ENCODE measurements around the gene RHOC.
"Not testable (repeated sequence)": the region's sequence is repeated elsewhere in the genome, so short reads cannot be mapped to it uniquely, and the experiment has no call there.

Gene RHOC

DNA sequence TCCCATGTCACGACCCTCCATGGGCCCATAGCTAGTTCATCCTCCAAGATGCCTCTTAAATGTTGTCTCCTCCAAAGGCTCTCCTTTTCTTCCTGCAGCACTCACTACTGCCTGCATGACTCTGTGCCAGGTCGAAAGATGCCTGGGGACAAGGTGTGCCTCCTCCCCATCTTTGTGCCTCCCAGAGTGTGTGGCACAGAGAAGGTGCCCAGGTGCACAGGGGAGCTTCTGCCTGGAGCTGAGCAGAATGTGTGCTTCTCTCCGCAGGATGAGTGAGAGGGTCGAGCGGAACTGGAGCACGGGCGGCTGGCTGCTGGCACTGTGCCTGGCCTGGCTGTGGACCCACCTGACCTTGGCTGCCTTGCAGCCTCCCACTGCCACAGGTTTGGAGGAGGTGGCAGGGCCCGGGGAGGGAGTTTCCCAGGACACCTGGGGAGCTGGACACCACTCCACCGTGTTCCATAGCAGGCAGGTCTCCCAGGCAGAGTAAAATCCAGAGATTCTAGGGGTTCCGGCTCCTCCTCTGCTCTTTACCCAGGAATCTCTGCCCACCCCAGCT is 15.1 kb upstream of the RHOC start:
- H3K4me3 ChIP-seq (ENCODE audit: low read depth, low read length): no peak overlapping the region
- no peaks in the 10 kb centered on the region for H3K36me3 ChIP-seq (ENCODE audit: control insufficient read depth, insufficient read depth, low read length)
- H3K27ac ChIP-seq: no peak overlapping the region
- H3K4me1 ChIP-seq: no peaks in the 10 kb centered on the region
- H2AFZ ChIP-seq: no peak overlapping the region
- H3K79me2 ChIP-seq: no peaks in the 10 kb centered on the region
- H3K4me2 ChIP-seq (ENCODE audit: low read length): no peak overlapping the region
- TF ChIP-seq, protein P1, sequence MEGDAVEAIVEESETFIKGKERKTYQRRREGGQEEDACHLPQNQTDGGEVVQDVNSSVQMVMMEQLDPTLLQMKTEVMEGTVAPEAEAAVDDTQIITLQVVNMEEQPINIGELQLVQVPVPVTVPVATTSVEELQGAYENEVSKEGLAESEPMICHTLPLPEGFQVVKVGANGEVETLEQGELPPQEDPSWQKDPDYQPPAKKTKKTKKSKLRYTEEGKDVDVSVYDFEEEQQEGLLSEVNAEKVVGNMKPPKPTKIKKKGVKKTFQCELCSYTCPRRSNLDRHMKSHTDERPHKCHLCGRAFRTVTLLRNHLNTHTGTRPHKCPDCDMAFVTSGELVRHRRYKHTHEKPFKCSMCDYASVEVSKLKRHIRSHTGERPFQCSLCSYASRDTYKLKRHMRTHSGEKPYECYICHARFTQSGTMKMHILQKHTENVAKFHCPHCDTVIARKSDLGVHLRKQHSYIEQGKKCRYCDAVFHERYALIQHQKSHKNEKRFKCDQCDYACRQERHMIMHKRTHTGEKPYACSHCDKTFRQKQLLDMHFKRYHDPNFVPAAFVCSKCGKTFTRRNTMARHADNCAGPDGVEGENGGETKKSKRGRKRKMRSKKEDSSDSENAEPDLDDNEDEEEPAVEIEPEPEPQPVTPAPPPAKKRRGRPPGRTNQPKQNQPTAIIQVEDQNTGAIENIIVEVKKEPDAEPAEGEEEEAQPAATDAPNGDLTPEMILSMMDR (IDR thresholded peaks at IDR 0.05): no peak
- H3K9ac ChIP-seq: no peak overlapping the region
- no peaks in the 10 kb centered on the region for H3K27me3 ChIP-seq (ENCODE audit: control insufficient read depth, insufficient read depth, low read length)
- no peaks in the 10 kb centered on the region for H3K9me3 ChIP-seq (ENCODE audit: control insufficient read depth, low read length)

DNA sequence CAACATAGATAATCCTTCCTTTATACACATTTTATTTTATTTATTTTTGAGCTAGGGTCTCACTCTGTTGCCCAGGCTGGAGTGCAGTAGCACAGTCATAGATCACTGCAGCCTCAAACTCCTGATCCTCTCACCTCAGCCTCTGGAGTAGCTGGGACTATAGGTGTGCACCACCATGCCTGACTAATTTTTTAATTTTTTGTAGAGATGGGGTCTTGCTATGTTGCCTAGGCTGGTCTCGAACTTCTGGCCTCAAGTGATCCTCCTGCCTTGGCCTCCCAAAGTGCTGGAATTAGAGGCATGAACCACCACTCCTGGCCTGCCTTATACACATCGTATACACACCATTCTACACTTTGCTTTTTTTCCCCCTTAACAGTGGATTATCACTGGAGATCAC is 14.4 kb upstream of the RHOC start:
- not testable (repeated sequence) for H3K79me2 ChIP-seq; H3K27ac ChIP-seq; H2AFZ ChIP-seq; H3K9ac ChIP-seq; H3K4me3 ChIP-seq (ENCODE audit: low read depth, low read length); H3K9me3 ChIP-seq (ENCODE audit: control insufficient read depth, low read length); H3K27me3 ChIP-seq (ENCODE audit: control insufficient read depth, insufficient read depth, low read length); H3K4me1 ChIP-seq; H3K4me2 ChIP-seq (ENCODE audit: low read length); H3K36me3 ChIP-seq (ENCODE audit: control insufficient read depth, insufficient read depth, low read length)

DNA sequence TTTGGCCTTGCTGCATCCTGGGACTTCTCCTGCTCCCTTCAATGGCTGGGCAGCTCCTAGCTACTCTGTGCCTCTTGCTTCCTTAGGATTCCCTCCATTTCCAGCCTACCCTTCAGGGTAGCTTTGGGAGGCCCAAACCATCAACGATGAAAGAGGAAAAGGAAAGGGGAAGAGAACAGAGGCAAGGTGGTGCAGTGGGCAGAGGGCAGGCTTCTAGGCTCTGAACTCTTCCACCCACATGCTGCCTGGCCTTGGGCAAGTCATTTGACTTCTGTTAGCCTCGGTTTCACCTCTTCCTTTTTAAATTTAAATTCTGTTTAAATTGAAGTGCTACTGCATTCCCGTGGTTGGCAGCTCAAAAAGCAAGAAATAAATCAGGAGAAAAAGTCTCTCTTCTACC is 13.9 kb upstream of the RHOC start:
- Histone ChIP-seq H3K27ac (no peak overlapping the region), H3K27me3 (ENCODE audit: control insufficient read depth, insufficient read depth, low read length) (no peaks in the 10 kb centered on the region), H3K9me3 (ENCODE audit: control insufficient read depth, low read length) (no peaks in the 10 kb centered on the region), H3K36me3 (ENCODE audit: control insufficient read depth, insufficient read depth, low read length) (no peaks in the 10 kb centered on the region), H3K4me3 (ENCODE audit: low read depth, low read length) (no peak overlapping the region), H3K9ac (no peak overlapping the region), H3K79me2 (no peaks in the 10 kb centered on the region), H3K4me2 (ENCODE audit: low read length) (no peak overlapping the region), H3K4me1 (no peaks in the 10 kb centered on the region), H2AFZ (no peak overlapping the region)
- TF ChIP-seq, protein P1 (IDR thresholded peaks at IDR 0.05): no peak

DNA sequence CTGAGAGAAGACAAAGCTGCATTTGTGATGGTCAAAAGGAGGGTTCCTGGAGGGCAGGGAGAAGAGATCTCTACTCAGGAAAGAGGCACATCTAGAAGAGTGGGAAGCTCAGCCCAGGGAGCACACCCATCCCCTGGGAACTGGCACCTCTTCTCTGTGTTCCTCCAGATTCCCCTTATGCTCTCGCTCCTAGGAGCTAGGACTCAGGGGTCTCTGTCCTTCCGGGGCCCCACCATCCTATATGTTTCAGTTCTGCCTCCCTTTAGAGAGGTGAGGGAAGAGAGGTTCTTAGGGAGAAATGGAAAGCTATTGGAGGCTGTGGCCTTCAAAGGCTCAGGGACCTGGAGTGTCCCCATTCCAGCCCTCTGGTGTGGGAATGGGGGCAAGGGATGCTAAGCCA is 12.8 kb upstream of the RHOC start:
- H3K79me2 ChIP-seq: no peaks in the 10 kb centered on the region
- TF ChIP-seq, protein P1 (IDR thresholded peaks at IDR 0.05): no peak
- H3K36me3 ChIP-seq (ENCODE audit: control insufficient read depth, insufficient read depth, low read length): no peaks in the 10 kb centered on the region
- no peak overlapping the region for H3K4me2 ChIP-seq (ENCODE audit: low read length)
- H3K4me1 ChIP-seq: no peaks in the 10 kb centered on the region
- no peaks in the 10 kb centered on the region for H3K27me3 ChIP-seq (ENCODE audit: control insufficient read depth, insufficient read depth, low read length)
- no peak overlapping the region for H3K4me3 ChIP-seq (ENCODE audit: low read depth, low read length)
- H3K9ac ChIP-seq: no peak overlapping the region
- no peak overlapping the region for H3K27ac ChIP-seq
- no peak overlapping the region for H2AFZ ChIP-seq
- no peaks in the 10 kb centered on the region for H3K9me3 ChIP-seq (ENCODE audit: control insufficient read depth, low read length)

DNA sequence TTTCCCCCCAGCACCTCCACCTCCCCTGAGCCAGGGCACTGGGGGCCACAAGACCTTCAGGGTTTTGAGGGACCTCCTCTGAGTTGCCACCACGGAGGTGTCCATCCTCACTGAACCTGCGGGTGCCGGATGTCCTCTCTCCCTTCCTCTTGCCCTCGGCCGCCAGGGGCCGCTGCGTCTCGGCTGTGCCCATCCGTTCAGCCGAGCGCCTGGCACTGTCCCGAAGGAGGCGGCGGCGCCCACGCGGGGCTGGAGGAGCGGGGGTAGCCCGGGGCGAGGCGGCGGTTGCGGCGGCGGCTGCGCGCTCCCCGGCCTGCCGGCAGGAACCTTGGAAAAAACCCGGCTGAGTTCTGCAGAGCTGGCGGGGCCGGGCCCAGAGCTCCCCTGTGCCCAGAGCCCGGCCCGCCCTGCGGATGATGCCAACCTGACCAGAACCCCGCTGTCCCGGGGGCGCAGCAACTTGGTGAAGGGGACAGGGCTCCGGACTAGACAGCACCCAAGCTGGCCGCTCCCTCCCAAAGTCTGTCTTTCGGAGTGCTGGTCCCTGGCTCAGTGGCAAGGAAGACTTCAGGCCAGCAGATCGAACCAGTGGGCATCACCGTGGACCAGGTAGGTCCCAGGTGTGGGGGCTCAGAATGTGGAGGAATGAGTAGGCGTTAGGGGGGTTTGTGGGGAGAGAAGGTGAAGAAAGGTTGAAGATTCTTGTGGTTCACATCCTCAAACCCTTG is 11.9 kb upstream of the RHOC start:
- peaks cover 2% of the 10 kb centered on the region for H3K4me1 ChIP-seq
- H3K79me2 ChIP-seq: no peaks in the 10 kb centered on the region
- H3K27ac ChIP-seq: no peak overlapping the region
- peak overlapping the region; percentile 24 for H3K4me2 ChIP-seq (ENCODE audit: low read length)
- H2AFZ ChIP-seq: peak overlapping the region; percentile 58
- H3K9ac ChIP-seq: no peak overlapping the region
- H3K9me3 ChIP-seq (ENCODE audit: control insufficient read depth, low read length): no peaks in the 10 kb centered on the region
- H3K36me3 ChIP-seq (ENCODE audit: control insufficient read depth, insufficient read depth, low read length): no peaks in the 10 kb centered on the region
- TF ChIP-seq, protein P1 (IDR thresholded peaks at IDR 0.05): peak; percentile 70
- no peak overlapping the region for H3K4me3 ChIP-seq (ENCODE audit: low read depth, low read length)
- H3K27me3 ChIP-seq (ENCODE audit: control insufficient read depth, insufficient read depth, low read length): no peaks in the 10 kb centered on the region

All from parathyroid adenoma (tissue), 2 donors.